ENCODE results near the gene PPIE.

Gene PPIE

GRCh38 chr1:39779137-39779536, 40.5 kb downstream of the PPIE start:
- no peaks in the 10 kb centered on the region for H3K9me2 ChIP-seq (replicated peaks; ENCODE audit: insufficient read depth, low read length)
- no peaks in the 10 kb centered on the region for H3K9me3 ChIP-seq (ENCODE audit: insufficient read depth, low read length)
- H3K27me3 ChIP-seq (ENCODE audit: low read length), result no peaks in the 10 kb centered on the region
- H3K9ac ChIP-seq (ENCODE audit: low read length), result no peak overlapping the region
- no peaks in the 10 kb centered on the region for H3K36me3 ChIP-seq (ENCODE audit: low read length)
- H3K4me3 ChIP-seq (ENCODE audit: insufficient read depth, low read length, poor library complexity, severe bottlenecking), result no peak overlapping the region
- no peak overlapping the region for H3K27ac ChIP-seq (ENCODE audit: low read depth, low read length)
- peaks cover 6% of the 10 kb centered on the region; the same call in 1 of the 2 replicates for H3F3A ChIP-seq (ENCODE audit: insufficient read depth)
- no peak overlapping the region for H2AFZ ChIP-seq (ENCODE audit: low read depth, low read length, severe bottlenecking)
- no peak for TF ChIP-seq CTCF (IDR thresholded peaks at IDR 0.05; ENCODE audit: insufficient read depth, low read length, poor library complexity, severe bottlenecking)
- no peak for TF ChIP-seq EZH2phosphoT487 (conservative IDR thresholded peaks at IDR 0.05; ENCODE audit: low read length)
- H4K20me1 ChIP-seq (ENCODE audit: low read depth, low read length), result no peaks in the 10 kb centered on the region
- H3K79me2 ChIP-seq (ENCODE audit: insufficient read depth, low read length), result no peaks in the 10 kb centered on the region
- H3K4me2 ChIP-seq (ENCODE audit: low read depth, low read length, poor library complexity, severe bottlenecking), result no peak overlapping the region

- TF ChIP-seq CTCF (IDR thresholded peaks at IDR 0.05; ENCODE audit: insufficient read depth, low read length, poor library complexity, severe bottlenecking) (no peak), EZH2phosphoT487 (conservative IDR thresholded peaks at IDR 0.05; ENCODE audit: low read length) (no peak)
- H3K36me3 ChIP-seq (ENCODE audit: low read length), result no peaks in the 10 kb centered on the region
- H3K9me2 ChIP-seq (replicated peaks; ENCODE audit: insufficient read depth, low read length), result no peaks in the 10 kb centered on the region
- H3K9me3 ChIP-seq (ENCODE audit: insufficient read depth, low read length), result no peaks in the 10 kb centered on the region
- no peak overlapping the region for H3K4me2 ChIP-seq (ENCODE audit: low read depth, low read length, poor library complexity, severe bottlenecking)
- H3K9ac ChIP-seq (ENCODE audit: low read length), result no peak overlapping the region
- H3K27me3 ChIP-seq (ENCODE audit: low read length), result no peaks in the 10 kb centered on the region
- H3K4me3 ChIP-seq (ENCODE audit: insufficient read depth, low read length, poor library complexity, severe bottlenecking), result no peak overlapping the region
- H4K20me1 ChIP-seq (ENCODE audit: low read depth, low read length), result no peaks in the 10 kb centered on the region
- no peak overlapping the region for H2AFZ ChIP-seq (ENCODE audit: low read depth, low read length, severe bottlenecking)
- H3K79me2 ChIP-seq (ENCODE audit: insufficient read depth, low read length), result no peaks in the 10 kb centered on the region
- no peak overlapping the region for H3K27ac ChIP-seq (ENCODE audit: low read depth, low read length)
- H3F3A ChIP-seq (ENCODE audit: insufficient read depth), result peaks cover 6% of the 10 kb centered on the region; the same call in 1 of the 2 replicates
These were observed 41.1 kb downstream of the PPIE start for GRCh38 chr1:39779821-39780220.

GRCh38 chr1:39781349-39781715, 42.6 kb downstream of the PPIE start:
- no peak overlapping the region for H3K9ac ChIP-seq (ENCODE audit: low read length)
- H3K4me2 ChIP-seq (ENCODE audit: low read depth, low read length, poor library complexity, severe bottlenecking), result no peak overlapping the region
- H2AFZ ChIP-seq (ENCODE audit: low read depth, low read length, severe bottlenecking), result no peak overlapping the region
- no peak overlapping the region for H3K27ac ChIP-seq (ENCODE audit: low read depth, low read length)
- H3K79me2 ChIP-seq (ENCODE audit: insufficient read depth, low read length), result no peaks in the 10 kb centered on the region
- peaks cover 6% of the 10 kb centered on the region; the same call in 1 of the 2 replicates for H3F3A ChIP-seq (ENCODE audit: insufficient read depth)
- no peaks in the 10 kb centered on the region for H3K9me2 ChIP-seq (replicated peaks; ENCODE audit: insufficient read depth, low read length)
- TF ChIP-seq EZH2phosphoT487 (conservative IDR thresholded peaks at IDR 0.05; ENCODE audit: low read length) (no peak), CTCF (IDR thresholded peaks at IDR 0.05; ENCODE audit: insufficient read depth, low read length, poor library complexity, severe bottlenecking) (no peak)
- H3K4me3 ChIP-seq (ENCODE audit: insufficient read depth, low read length, poor library complexity, severe bottlenecking), result no peak overlapping the region
- H4K20me1 ChIP-seq (ENCODE audit: low read depth, low read length), result no peaks in the 10 kb centered on the region
- no peaks in the 10 kb centered on the region for H3K36me3 ChIP-seq (ENCODE audit: low read length)
- no peaks in the 10 kb centered on the region for H3K27me3 ChIP-seq (ENCODE audit: low read length)
- H3K9me3 ChIP-seq (ENCODE audit: insufficient read depth, low read length), result no peaks in the 10 kb centered on the region
